ENCODE data around the gene PCDHA13. TPM values are rescaled to one million over a fixed set of nuclear protein-coding genes. Genes with fewer than 3 reads are reported as not detected.

Gene PCDHA13, protein sequence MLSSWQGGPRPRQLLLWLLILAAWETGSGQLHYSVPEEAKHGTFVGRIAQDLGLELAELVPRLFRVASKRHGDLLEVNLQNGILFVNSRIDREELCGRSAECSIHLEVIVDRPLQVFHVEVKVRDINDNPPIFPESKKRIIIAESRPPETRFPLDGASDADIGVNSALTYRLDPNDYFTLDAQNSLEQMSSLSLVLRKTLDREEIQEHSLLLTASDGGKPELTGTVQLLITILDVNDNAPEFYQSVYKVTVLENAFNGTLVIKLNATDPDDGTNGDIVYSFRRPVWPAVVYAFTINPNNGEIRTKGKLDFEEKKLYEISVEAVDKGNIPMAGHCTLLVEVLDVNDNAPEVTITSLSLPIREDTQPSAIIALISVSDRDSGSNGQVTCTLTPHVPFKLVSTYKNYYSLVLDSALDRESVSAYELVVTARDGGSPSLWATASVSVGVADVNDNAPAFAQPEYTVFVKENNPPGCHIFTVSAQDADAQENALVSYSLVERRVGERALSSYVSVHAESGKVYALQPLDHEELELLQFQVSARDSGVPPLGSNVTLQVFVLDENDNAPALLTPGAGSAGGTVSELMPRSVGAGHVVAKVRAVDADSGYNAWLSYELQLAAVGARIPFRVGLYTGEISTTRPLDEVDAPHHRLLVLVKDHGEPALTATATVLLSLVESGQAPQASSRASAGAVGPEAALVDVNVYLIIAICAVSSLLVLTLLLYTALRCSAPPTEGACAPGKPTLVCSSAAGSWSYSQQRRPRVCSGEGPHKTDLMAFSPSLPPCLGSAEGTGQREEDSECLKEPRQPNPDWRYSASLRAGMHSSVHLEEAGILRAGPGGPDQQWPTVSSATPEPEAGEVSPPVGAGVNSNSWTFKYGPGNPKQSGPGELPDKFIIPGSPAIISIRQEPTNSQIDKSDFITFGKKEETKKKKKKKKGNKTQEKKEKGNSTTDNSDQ
- total RNA-seq (2021): 1.0 and 1.1 TPM in 2 replicates
- long read RNA-seq, full-length matches to known transcripts: 7 of 23 reads
- long read RNA-seq, partial matches to known transcripts: 2 of 23 reads
- long read RNA-seq, other reads (novel, unspliced or antisense): 14 of 23 reads

DNA sequence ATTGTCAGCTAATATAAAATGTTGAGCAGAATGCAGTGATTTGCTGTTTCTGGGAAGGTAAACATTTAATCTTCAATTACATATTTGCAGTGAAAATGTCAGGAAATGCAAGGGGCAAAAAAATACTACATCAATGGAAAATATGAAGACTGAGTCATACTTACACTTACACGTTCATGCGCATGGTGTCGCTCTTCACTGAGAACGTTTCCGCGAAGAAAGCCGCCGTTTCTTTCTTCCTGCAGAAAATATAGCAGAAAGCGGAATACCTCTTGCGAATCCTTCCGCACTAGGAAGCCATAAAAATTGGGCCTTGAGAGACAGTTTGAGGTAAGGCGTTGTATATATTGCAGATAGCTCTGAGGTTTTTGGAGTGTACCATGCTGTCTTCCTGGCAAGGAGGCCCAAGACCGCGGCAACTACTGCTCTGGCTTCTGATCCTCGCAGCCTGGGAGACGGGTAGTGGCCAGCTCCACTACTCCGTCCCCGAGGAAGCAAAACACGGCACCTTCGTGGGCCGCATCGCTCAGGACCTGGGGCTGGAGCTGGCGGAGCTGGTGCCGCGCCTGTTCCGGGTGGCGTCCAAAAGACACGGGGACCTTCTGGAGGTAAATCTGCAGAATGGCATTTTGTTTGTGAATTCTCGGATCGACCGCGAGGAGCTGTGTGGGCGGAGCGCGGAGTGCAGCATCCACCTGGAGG, at the start of gene PCDHA13:
Gene PCDHA13 (plus strand): TSS at position 236 of the 702 bp plus-strand sequence. CDS start 145 bp downstream, at position 381.
- H3K9ac ChIP-seq (ENCODE audit: extremely low read depth, insufficient read length, low read length): no peak within 1 kb of the TSS
- Mint-ChIP-seq H3K4me3 (peak within 1 kb of the TSS in 1 of 2 experiments; percentile 33; a peak in 2 of 5 replicates), H3K4me1 (no peaks in the 10 kb centered on the region; a peak in 1 of 4 replicates), H3K27ac (no peak within 1 kb of the TSS), H3K36me3 (ENCODE audit: insufficient read depth in 1 of 3, low read depth in 3 of 3) (peaks cover 4 to 13% (median 4%) of the 10 kb centered on the region in 3 experiments), H3K27me3 (ENCODE audit: low read depth) (no peaks in the 10 kb centered on the region), H3K9me3 (no peaks in the 10 kb centered on the region)
- H3K56ac ChIP-seq (ENCODE audit: insufficient read length, low read depth, low read length): no peak within 1 kb of the TSS
- no peaks in the 10 kb centered on the region for H3K27me3 ChIP-seq (ENCODE audit: insufficient read depth, low read length)
- WGBS (ENCODE audit: extremely low coverage, insufficient read length, low lambda C conversion rate): no CpG with 5 or more reads among the region's 35 CpGs
- no peak within 1 kb of the TSS for H3K4me2 ChIP-seq (ENCODE audit: insufficient read depth, insufficient read length, low read length)
- TF ChIP-seq CTCF (conservative IDR thresholded peaks at IDR 0.05): no peak
- H2BK15ac ChIP-seq (ENCODE audit: low read depth, low read length): no peak within 1 kb of the TSS
- H2BK20ac ChIP-seq (ENCODE audit: low read depth, low read length, poor library complexity, severe bottlenecking): no peak within 1 kb of the TSS
- peak; percentile 38 for DNase-seq
- peaks cover 2% of the 10 kb centered on the region for H3K23me2 ChIP-seq (ENCODE audit: insufficient read length, low read depth, low read length, poor library complexity, severe bottlenecking)
- H3K27ac ChIP-seq (ENCODE audit: insufficient read length, low read depth, low read length): no peak within 1 kb of the TSS
- no peak within 1 kb of the TSS for H3K14ac ChIP-seq (ENCODE audit: insufficient read depth, low read length)
- no peak within 1 kb of the TSS for H2BK5ac ChIP-seq (ENCODE audit: insufficient read length, low read length)
- no peak within 1 kb of the TSS for H4K5ac ChIP-seq (ENCODE audit: insufficient read length, low read depth, low read length)
- no peak within 1 kb of the TSS for H3K23ac ChIP-seq (ENCODE audit: insufficient read length, low read depth, low read length)
- no peaks in the 10 kb centered on the region for H4K20me1 ChIP-seq (ENCODE audit: control insufficient read depth, insufficient read depth, insufficient read length)
- no peaks in the 10 kb centered on the region for H3K9me3 ChIP-seq (ENCODE audit: control insufficient read depth, low read depth, low read length)
- H2AK5ac ChIP-seq (ENCODE audit: insufficient read length, low read length): no peak within 1 kb of the TSS
- H3K79me2 ChIP-seq (ENCODE audit: insufficient read depth, low read length): peaks cover 2% of the 10 kb centered on the region; the same call in 1 of the 2 replicates
- no peak within 1 kb of the TSS for H2BK12ac ChIP-seq (ENCODE audit: insufficient read length, low read depth, low read length)
- no peak within 1 kb of the TSS for H2AFZ ChIP-seq (ENCODE audit: low read length)
- H3T11ph ChIP-seq (ENCODE audit: low read length): no peak within 1 kb of the TSS
- no peak within 1 kb of the TSS for H4K91ac ChIP-seq (ENCODE audit: insufficient read length, low read depth, low read length)
- H3K79me1 ChIP-seq (ENCODE audit: insufficient read depth, low read depth, low read length, poor library complexity, severe bottlenecking): no peaks in the 10 kb centered on the region
- no peak within 1 kb of the TSS for H3K18ac ChIP-seq (ENCODE audit: insufficient read length, low read depth, low read length)
- no peaks in the 10 kb centered on the region for H3K4me1 ChIP-seq (ENCODE audit: insufficient read depth, low read length)
- H3K4ac ChIP-seq (ENCODE audit: low read depth, low read length): no peak within 1 kb of the TSS
- H4K8ac ChIP-seq (replicated peaks; ENCODE audit: insufficient read length, low read depth, low read length): no peak within 1 kb of the TSS
- no peak within 1 kb of the TSS for H2BK120ac ChIP-seq (ENCODE audit: low read depth, low read length, poor library complexity, severe bottlenecking)
